HG03378 (cell line): Measurements from ENCODE around the gene EGFR.

Source experiments
- ATAC-seq: cut with Tn5 transposase; IDR thresholded peaks from one replicate; pipeline ENCODE4 v1.9.1; 2021; ENCODE audit warnings: mild to moderate bottlenecking, moderate library complexity; ENCODE audit not compliant: unreplicated experiment

Gene EGFR

DNA sequence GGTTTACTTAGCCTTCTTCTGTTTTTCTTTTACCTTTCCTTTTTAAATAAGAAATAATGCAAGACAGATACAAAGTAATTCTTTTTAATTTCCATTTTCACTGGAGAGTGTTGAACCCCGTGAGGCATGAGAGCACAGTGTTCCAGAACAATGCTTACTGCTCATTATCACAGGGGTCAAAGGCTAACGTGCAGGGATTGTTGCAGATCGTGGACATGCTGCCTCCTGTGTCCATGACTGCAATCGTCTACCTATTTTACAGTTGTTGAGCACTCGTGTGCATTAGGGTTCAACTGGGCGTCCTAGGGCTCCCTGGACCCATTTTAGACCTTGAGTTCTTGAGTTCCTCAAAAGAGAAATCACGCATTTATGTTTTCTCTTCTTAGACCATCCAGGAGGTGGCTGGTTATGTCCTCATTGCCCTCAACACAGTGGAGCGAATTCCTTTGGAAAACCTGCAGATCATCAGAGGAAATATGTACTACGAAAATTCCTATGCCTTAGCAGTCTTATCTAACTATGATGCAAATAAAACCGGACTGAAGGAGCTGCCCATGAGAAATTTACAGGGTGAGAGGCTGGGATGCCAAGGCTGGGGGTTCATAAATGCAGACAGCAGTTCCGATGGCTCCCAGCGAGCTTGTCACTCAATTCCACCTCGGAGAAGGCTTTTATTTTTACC, 124.2 kb downstream of the EGFR start:
- ATAC-seq, result no peak

DNA sequence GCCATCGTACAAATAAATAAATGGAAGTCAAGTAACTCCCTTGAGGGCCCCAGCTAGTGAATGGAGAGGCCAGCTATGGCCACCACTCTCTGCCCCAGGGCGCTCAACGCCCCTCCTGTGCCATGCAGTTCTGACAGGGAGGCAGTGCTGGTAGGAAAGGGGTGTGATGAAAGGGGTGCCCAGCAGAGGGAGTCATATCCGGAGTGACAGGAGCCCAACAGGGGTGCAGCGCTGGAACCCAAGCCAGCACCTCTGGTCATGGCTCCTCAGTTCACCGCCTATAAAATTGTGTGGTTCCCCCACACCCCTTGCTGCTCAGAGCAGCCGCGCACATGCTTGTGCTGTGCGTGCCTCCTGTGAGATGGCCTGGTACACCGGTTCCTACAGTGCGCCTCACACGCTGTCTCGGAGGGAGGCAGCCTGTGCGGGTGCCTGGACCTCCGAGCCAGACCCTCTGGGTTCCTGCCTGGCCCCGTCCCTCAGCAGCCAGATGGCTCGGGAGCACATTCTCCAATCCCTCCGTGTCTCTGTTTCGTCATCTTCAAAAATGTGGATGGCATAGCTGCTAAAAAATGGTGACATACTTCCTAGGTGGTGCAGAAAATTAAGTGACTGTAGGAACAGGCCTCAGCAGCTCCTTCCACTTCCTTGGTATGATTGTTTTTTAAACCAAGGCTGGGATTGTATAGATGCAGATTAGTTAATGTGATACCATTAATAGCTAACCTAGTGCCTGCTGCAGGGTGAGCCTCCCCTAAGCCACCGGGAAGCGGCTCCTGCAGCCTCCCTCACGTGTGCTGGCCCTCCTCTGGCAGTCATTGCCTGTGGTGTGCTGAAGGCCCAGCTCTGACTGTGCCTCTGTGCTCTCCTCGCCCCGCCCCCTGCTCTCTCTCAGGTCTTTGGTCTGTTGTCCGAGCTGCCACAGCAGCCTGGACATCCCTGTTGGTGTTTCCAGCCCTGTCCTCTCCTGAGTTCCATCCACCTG, 125.8 kb downstream of the EGFR start:
- ATAC-seq, result no peak

DNA sequence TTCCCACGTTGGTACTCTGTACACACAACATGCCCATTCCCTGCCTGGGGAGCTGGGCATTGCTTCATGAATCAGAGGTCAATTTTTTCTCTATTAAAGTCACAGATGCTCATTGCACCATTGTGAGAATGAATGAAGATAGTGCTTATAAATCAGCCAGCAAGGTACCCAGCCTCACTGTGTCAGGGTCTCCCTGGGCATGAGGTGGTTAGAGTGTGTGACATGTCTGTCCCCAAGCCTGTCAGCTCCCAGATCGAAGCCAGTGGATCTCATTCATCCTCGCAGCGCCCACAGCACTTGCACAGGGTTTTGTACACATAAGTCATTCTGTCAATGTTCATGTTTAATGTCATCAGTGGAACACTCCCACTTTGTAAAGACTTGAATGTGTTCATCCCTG, 126.8 kb downstream of the EGFR start:
- no peak for ATAC-seq

DNA sequence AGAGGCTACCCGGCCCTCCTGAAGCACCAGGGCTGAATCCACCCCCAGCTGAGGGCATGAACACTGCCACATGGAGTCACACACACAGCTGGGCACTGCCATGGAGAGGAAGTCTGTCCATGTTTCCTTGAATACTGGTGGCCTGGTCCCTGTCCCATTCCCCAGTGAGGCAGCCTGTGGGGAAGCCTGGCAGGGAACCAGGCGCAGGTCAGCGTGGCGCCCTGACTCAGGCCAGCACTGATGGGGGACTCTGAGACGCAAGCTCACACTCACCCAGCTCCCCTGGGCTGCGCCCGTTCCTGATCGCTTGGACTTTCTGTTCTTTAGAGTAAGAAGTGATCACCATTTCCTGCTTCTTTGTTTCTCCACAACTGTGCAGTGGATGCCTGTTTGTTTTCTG, 128.3 kb downstream of the EGFR start:
- ATAC-seq, result no peak

DNA sequence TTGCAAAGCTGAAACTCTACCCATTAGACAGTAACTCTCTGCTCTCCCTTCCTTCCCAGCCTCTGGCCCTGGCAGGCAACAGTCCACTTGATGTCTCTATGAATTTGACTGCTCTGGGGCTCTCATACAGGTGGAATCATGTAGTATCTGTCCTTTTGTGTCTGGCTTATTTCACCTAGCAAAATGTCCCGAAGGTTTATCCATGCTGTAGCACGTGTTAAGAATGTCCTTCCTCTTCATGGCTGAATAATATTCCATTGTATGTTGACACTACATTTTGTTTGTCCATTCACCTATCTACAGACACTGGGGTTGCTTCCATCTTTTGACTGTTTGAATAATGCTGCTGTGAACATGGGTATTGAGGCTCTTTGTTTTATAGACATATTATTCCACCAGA, 128.9 kb downstream of the EGFR start:
- ATAC-seq, result no peak

DNA sequence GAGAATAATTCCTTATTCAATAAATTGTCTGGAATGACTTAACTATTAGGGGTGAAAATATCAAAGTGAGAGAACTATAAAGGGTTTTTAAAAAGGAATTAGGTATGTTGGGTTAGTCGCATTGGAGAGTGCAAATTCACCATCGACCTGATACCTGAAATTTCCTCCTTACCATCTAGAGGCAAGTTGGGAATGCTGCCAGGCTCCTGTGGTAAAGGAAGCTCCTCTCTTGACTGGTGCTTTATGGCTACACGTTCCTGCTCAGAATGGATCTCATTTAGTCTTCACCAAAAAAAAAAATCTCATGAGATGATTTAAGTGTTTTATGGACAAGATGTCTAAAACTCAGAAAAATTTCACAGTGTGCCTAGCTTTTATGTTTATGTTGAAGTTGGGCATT, 129.8 kb downstream of the EGFR start:
- no peak for ATAC-seq

DNA sequence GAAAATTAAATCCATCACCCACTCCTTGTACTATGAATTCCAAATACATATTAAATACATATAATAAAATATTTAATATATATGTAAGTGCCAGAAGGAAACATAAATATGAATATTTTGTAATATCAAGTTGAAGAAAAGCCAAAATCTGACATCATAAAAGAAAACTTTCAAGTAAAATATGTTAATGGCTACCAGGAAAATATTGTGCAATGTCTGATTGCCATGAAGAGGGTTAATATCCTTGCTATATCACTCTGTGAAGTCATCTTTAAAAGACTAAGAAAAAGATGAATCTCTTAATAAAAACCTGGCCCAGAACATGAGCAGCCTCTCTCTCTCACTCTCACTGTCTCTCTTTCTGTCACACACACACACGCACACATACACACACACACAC, 130.2 kb downstream of the EGFR start:
- ATAC-seq, result no peak

DNA sequence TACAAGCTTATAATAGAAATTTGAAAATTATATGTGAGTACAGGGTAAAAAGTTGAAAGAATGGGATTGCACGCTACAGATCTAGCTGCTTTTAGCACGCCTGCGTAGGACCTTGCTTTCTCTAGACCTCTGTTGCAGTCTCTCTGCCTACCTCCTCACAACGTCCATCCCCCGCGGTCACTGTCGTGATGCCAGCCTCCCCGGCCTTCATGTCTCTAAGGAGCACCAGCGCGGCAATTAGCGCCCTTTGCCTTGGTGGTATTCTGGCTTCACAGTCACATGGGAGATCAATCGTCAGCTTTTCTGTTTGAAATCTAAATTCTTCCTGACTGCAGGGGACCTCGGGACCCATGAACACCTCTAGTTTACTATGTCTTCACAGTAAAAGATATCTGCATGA, 131.3 kb downstream of the EGFR start:
- no peak for ATAC-seq

DNA sequence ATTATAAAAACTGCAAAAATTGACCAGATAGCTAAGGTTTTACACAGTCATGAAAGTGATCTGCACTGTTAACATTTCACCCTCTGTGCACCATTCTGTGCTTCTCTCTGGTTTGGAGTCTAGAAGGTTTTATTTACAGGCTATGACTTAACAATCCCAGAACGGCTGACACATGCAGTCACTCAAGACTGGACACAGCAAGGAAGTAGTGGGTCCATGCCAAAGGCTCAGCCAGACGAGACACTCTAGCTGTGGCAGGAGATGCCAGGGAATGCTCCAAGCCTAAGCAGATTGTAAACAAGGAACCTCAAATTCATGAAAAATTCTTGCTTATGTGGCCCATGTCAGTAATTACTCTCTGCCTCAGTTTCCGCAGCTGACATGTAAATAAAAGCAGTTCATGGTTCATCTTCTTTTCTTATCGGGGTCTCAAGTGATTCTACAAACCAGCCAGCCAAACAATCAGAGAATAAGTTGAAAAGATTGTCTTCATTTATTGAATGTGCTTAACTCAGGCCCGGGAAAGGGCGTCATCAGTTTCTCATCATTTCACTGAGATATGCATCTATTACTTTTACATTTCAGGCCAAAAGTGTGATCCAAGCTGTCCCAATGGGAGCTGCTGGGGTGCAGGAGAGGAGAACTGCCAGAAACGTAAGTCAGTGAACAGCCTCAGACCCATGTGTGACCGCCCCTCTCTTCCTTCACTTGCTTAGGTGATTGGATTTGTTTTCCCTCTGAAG, 132.1 kb downstream of the EGFR start:
- ATAC-seq, result no peak

DNA sequence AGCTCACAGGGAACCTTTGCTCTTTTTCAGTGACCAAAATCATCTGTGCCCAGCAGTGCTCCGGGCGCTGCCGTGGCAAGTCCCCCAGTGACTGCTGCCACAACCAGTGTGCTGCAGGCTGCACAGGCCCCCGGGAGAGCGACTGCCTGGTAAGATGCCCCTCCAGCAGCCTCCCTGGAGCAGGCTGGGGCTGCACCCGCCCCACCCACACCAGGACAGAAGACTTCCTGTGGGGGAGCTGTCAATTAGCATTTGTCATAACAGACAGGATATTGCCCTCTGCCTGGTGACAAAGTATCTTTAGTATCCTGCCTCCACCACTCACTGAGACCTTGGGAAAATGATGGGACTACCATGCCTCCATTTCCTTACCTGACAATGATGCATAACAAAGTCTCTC, 133.7 kb downstream of the EGFR start:
- no peak for ATAC-seq

DNA sequence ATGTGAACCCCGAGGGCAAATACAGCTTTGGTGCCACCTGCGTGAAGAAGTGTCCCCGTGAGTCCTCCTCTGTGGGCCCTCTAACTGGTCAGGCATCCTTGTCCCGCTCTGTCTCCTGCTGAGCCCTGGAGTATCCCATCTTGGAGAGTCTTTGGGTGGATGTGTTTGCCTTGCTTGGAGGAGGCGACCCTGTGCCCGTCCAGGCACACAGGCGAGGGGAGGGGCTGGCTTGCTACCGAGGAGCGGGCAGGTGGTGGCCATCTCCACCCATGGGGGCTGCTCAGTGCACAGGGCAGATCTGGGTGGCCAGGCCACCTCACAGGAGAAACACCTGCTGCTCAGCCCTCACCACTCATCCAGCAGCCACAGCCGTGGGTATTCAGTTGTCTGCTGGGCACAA, 135.3 kb downstream of the EGFR start:
- no peak for ATAC-seq

DNA sequence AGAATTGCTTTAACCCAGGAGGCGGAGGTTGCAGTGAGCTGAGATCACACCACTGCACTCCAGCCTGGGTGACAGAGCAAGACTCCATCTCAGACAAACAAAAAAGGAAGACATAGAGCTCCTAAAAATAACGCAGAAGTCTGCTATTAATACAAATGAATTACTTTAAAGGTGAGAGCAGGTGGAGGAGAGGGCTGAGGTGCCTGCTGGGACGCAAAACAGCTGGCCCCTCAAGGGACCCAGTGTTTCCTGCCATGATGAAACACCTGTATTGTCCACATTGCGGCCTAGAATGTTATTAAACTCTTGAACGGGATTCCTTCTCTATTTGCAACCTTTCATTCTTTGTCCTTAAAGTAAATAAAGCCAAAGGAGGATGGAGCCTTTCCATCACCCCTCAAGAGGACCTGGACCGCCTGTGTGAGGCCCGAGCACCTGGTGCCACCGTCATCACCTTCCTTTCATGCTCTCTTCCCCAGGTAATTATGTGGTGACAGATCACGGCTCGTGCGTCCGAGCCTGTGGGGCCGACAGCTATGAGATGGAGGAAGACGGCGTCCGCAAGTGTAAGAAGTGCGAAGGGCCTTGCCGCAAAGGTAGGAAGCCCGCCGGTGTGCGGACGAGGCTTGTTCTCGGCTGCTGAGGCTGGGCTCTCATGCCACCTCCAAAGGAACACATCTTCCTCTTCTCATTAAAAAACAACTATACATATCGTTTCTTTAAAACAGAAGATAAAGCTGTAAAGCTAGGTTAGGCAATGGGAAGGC, 136.7 kb downstream of the EGFR start:
- ATAC-seq, result no peak

DNA sequence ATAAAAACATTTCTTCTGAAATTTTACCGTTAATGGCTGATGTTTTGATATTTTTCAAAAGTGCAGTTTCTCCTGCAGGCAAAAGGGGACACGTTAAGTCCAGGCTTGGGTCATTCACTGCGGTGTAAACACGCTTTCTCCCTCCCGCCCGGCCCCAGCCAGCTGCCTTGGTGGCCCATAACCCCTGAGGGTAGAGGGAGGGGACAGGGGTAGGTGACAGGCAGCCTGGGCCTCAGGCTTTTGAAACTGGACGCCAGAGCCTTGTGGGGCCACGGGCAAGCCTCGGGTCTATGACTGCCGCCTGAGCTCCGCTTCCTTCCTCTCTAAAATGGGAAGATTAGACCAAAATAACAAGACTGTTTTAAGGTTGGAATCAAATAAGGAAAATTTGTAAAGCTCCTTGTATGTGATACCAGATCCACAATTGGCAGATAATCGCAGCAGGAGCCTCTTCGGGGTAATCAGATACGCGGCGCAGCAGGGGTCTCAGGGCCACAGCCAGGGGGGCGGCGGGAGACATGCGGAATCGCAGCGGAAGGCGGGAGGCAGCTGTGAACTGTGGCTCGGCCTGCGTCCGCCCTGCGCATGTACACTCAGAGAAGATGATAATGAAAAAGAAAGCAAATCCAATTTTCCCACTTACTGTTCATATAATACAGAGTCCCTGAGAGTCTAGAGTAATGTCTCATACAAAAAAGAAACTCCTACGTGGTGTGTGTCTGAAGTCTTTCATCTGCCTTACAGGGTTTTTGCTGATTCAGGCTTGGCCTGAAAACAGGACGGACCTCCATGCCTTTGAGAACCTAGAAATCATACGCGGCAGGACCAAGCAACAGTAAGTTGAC, 138.3 kb downstream of the EGFR start:
- ATAC-seq, result no peak

DNA sequence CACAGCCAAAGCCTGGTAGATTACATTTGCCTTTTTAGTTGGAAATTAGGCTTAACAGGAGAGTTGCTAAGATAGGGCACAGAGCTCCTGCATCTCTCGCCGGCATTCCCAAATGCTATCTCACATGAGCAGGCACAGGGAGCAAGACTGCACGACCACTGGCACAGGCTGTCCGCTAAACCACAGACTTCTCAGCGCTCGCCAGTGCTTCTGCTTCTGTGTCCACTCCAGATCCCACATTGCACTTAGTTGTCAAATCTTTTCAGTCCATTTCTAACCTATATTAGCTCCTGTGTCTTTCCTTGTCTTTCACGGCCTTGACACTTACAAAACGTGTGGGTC, 138.9 kb downstream of the EGFR start:
- no peak for ATAC-seq

DNA sequence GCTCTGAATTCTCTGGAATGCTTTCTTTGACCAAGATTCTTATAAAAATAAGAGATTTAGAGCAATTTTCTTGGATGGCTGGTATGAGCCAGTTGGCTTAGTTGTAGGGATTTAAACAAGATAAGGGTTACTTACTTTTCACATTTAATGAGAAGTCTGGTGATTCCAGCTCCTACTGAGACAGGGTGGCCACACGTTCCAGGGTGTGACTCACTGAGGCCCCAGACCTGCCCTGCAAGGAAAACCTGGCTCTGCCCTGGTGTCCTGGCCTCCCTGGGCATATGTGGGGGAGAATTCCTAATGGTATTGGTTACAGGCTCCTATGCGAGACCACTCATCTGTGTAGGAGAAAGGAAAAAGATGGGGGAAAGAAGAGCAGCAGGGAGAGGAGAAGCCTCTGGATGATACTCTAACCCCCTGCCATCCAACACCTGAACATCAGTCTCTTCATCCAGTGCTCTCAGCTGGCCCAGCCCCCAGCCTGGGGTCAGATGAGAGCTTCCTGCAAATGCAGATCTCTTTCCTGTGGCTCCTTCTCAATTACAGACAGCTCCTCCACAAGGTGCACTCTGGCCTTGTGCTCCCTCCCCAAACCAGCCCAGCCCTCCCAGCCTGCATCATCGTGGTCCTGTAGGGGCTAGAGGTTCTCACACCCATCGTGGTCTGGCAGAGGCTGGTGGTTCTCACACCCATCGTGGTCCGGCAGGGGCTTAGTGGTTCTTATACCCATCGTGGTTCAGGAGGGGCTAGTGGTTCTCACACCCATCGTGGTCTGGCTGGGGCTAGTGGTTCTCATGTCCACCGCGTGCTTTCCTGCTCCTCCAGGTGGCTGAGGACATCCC, 139.9 kb downstream of the EGFR start:
- no peak for ATAC-seq

DNA sequence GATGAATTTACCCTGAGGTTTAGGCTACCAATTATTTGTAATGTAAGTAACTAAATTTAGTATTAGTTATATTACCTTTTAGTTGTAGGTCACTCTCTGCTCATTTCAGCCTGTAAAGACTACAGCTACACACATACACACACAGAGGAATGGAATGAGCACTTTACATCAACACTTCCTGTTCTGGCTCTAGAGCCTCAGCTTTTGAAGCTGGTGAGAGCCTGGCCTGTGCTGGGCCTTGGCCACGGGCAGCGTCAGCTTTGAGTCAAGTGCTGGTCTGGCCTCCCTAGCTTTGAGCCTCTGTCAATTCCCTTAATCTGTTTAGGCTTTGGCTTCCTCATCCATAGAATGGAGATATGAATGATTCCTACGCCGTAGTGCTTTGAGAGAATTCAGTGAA, 141.7 kb downstream of the EGFR start:
- ATAC-seq, result no peak

DNA sequence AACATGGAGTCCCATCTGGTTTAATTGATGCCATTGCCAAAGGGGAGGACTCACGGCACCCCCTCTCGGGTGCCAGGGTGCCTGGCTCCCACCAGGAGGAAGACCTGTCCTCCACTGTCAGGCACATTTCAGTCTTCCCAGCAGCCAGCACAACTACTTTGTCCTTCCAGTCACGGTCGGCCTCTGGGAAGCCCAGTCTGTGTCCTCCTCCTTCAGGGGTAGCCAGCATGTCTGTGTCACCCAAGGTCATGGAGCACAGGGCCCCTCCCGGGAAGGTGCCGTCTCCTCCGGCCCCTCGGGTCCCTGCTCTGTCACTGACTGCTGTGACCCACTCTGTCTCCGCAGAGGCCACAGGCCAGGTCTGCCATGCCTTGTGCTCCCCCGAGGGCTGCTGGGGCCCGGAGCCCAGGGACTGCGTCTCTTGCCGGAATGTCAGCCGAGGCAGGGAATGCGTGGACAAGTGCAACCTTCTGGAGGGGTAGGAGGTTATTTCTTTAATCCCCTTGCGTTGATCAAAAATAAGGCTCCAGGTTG, 142.4 kb downstream of the EGFR start:
- ATAC-seq, result no peak

DNA sequence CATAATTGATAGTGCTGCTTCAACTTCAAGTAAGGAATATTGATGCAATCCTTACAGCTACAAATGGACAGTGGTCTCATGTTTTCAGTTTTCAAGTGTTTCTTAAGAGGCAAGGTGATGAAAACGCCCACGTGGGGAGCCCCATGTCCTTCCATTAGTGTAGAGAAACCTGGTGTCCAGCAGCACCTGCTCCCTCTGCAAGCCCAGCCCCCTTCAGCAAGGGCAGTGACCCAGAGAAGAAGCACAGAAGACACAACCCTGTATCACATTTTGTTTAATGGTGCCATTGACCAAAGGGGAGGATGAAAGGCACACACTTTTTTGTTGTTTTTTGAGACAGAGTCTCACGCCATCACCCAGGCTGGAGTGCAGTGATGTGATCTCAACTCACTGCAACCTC, 143.7 kb downstream of the EGFR start:
- ATAC-seq, result no peak

DNA sequence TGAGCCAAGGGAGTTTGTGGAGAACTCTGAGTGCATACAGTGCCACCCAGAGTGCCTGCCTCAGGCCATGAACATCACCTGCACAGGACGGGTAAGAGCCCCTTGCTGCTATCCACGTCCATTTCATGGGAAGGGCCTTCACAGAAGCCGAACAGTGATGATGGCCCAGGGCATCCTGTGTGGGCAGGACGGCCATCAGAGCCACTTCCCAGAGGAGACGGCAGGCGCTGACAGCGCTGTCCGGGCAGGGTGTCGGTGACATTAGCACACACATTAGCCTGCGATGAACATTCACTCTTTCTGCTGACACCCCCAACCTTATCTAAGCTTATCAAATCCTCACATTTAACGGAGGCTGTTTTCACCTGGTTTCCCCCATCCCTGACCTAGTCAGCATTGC, 144.9 kb downstream of the EGFR start:
- ATAC-seq, result no peak
